ENCODE data around the gene SYNGAP1. TPM values are rescaled to one million over a fixed set of nuclear protein-coding genes. Genes with fewer than 3 reads are reported as not detected.

Gene SYNGAP1
- total and polyA plus RNA-seq, 9 of the 15 experiments (the other 6 are each of a cell fraction or from before 2014, with no cell fraction given): 0.01 to 22.8 (median 3.2) TPM

DNA sequence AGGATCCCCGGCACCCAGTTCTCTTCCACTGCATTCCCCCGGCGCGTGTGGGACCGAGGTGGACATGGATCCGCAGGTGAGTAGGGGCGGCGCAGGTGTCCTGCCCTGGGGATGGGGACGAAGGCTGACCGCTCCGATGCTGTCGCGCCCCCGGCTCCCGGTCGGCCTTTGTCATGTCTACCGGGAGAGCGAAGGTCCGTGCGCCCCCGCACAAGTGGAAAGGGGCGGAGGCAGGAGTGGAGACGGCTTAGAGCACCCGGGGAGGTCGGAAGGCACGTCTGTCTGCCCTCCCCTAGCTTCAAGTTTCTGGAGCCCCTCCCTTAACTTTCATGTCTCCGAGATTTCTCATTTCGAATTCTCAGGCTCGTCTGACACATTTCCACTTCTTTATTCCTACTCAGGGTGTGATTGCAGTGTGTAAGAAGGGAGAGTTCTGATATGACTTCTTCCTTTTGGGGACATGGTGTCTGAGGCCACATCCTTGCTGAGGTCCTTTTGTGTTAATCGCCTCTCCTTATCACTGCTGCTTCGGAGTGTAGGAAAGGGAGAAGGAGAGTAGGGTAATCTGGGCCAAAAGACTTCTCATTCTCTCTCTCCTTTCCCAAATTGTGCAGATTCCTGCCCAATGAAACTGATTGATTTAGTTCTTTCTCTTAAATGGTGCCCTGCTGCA, 27.8 kb upstream of the SYNGAP1 start (continued):
- TF ChIP-seq KDM5B (IDR thresholded peaks at IDR 0.05; ENCODE audit: insufficient replicate concordance, low read depth, low read length): peak; percentile 43
- no peak for TF ChIP-seq ZNF217 (CRISPR knock-in tag; IDR thresholded peaks at IDR 0.05)
- TF ChIP-seq RBM39 (optimal IDR thresholded peaks at IDR 0.05; ENCODE audit: low read depth, low read length): no peak
- peak; percentile 47; the same call in 1 of the 2 replicates for TF ChIP-seq NBN (IDR thresholded peaks at IDR 0.05; ENCODE audit: low read depth)
- TF ChIP-seq, protein P1, sequence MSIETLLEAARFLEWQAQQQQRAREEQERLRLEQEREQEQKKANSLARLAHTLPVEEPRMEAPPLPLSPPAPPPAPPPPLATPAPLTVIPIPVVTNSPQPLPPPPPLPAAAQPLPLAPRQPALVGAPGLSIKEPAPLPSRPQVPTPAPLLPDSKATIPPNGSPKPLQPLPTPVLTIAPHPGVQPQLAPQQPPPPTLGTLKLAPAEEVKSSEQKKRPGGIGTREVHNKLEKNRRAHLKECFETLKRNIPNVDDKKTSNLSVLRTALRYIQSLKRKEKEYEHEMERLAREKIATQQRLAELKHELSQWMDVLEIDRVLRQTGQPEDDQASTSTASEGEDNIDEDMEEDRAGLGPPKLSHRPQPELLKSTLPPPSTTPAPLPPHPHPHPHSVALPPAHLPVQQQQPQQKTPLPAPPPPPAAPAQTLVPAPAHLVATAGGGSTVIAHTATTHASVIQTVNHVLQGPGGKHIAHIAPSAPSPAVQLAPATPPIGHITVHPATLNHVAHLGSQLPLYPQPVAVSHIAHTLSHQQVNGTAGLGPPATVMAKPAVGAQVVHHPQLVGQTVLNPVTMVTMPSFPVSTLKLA (conservative IDR thresholded peaks at IDR 0.05): peak in 1 of 2 experiments; percentile 7; a peak in 1 of 4 replicates
- TF ChIP-seq, protein P2, sequence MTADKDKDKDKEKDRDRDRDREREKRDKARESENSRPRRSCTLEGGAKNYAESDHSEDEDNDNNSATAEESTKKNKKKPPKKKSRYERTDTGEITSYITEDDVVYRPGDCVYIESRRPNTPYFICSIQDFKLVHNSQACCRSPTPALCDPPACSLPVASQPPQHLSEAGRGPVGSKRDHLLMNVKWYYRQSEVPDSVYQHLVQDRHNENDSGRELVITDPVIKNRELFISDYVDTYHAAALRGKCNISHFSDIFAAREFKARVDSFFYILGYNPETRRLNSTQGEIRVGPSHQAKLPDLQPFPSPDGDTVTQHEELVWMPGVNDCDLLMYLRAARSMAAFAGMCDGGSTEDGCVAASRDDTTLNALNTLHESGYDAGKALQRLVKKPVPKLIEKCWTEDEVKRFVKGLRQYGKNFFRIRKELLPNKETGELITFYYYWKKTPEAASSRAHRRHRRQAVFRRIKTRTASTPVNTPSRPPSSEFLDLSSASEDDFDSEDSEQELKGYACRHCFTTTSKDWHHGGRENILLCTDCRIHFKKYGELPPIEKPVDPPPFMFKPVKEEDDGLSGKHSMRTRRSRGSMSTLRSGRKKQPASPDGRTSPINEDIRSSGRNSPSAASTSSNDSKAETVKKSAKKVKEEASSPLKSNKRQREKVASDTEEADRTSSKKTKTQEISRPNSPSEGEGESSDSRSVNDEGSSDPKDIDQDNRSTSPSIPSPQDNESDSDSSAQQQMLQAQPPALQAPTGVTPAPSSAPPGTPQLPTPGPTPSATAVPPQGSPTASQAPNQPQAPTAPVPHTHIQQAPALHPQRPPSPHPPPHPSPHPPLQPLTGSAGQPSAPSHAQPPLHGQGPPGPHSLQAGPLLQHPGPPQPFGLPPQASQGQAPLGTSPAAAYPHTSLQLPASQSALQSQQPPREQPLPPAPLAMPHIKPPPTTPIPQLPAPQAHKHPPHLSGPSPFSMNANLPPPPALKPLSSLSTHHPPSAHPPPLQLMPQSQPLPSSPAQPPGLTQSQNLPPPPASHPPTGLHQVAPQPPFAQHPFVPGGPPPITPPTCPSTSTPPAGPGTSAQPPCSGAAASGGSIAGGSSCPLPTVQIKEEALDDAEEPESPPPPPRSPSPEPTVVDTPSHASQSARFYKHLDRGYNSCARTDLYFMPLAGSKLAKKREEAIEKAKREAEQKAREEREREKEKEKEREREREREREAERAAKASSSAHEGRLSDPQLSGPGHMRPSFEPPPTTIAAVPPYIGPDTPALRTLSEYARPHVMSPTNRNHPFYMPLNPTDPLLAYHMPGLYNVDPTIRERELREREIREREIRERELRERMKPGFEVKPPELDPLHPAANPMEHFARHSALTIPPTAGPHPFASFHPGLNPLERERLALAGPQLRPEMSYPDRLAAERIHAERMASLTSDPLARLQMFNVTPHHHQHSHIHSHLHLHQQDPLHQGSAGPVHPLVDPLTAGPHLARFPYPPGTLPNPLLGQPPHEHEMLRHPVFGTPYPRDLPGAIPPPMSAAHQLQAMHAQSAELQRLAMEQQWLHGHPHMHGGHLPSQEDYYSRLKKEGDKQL (CRISPR knock-in tag; IDR thresholded peaks at IDR 0.05; ENCODE audit: borderline replicate concordance): 0 out of 2 replicates have a peak, but pooled peaks have one; percentile 14
- TF ChIP-seq, protein P3, sequence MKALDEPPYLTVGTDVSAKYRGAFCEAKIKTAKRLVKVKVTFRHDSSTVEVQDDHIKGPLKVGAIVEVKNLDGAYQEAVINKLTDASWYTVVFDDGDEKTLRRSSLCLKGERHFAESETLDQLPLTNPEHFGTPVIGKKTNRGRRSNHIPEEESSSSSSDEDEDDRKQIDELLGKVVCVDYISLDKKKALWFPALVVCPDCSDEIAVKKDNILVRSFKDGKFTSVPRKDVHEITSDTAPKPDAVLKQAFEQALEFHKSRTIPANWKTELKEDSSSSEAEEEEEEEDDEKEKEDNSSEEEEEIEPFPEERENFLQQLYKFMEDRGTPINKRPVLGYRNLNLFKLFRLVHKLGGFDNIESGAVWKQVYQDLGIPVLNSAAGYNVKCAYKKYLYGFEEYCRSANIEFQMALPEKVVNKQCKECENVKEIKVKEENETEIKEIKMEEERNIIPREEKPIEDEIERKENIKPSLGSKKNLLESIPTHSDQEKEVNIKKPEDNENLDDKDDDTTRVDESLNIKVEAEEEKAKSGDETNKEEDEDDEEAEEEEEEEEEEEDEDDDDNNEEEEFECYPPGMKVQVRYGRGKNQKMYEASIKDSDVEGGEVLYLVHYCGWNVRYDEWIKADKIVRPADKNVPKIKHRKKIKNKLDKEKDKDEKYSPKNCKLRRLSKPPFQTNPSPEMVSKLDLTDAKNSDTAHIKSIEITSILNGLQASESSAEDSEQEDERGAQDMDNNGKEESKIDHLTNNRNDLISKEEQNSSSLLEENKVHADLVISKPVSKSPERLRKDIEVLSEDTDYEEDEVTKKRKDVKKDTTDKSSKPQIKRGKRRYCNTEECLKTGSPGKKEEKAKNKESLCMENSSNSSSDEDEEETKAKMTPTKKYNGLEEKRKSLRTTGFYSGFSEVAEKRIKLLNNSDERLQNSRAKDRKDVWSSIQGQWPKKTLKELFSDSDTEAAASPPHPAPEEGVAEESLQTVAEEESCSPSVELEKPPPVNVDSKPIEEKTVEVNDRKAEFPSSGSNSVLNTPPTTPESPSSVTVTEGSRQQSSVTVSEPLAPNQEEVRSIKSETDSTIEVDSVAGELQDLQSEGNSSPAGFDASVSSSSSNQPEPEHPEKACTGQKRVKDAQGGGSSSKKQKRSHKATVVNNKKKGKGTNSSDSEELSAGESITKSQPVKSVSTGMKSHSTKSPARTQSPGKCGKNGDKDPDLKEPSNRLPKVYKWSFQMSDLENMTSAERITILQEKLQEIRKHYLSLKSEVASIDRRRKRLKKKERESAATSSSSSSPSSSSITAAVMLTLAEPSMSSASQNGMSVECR (CRISPR knock-in tag; IDR thresholded peaks at IDR 0.05): peak; percentile 98
- TF ChIP-seq, protein P4, sequence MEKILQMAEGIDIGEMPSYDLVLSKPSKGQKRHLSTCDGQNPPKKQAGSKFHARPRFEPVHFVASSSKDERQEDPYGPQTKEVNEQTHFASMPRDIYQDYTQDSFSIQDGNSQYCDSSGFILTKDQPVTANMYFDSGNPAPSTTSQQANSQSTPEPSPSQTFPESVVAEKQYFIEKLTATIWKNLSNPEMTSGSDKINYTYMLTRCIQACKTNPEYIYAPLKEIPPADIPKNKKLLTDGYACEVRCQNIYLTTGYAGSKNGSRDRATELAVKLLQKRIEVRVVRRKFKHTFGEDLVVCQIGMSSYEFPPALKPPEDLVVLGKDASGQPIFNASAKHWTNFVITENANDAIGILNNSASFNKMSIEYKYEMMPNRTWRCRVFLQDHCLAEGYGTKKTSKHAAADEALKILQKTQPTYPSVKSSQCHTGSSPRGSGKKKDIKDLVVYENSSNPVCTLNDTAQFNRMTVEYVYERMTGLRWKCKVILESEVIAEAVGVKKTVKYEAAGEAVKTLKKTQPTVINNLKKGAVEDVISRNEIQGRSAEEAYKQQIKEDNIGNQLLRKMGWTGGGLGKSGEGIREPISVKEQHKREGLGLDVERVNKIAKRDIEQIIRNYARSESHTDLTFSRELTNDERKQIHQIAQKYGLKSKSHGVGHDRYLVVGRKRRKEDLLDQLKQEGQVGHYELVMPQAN (IDR thresholded peaks at IDR 0.05; ENCODE audit: borderline replicate concordance): peak; percentile 82; the same call in 1 of the 2 replicates
- TF ChIP-seq ZBTB1 (CRISPR knock-in tag; IDR thresholded peaks at IDR 0.05; ENCODE audit: borderline replicate concordance, low read depth): no peak
- no peak for TF ChIP-seq POLR2AphosphoS2 (IDR thresholded peaks at IDR 0.05; ENCODE audit: low read length)
- no peak for TF ChIP-seq SRF (CRISPR knock-in tag; IDR thresholded peaks at IDR 0.05)
- peak; percentile 72 for TF ChIP-seq CHD1 (IDR thresholded peaks at IDR 0.05; ENCODE audit: low read length)
